Suprapubic skin (tissue), 4 donors: Measurements from ENCODE around the gene INPP5A. TPM values are rescaled to one million over a fixed set of nuclear protein-coding genes. Genes with fewer than 3 reads are reported as not detected.
"Not testable (repeated sequence)": the region's sequence is repeated elsewhere in the genome, so short reads cannot be mapped to it uniquely, and the experiment has no call there.

Source experiments
- DNase-seq, 2 donors: peaks; one replicate each; pipeline ENCODE4 v3.0.0-alpha.2; 2019; ENCODE audit warnings: low spot score in 2 of 2
- H3K27ac ChIP-seq: fragments of 200-600 bp; sonication (generic); one replicate; pipeline ENCODE4 v1.5.1; 2019
- H3K27me3 ChIP-seq: fragments of 200-600 bp; sonication (generic); one replicate; pipeline ENCODE4 v1.5.1; 2019
- H3K36me3 ChIP-seq: fragments of 200-600 bp; sonication (generic); one replicate; pipeline ENCODE4 v1.5.1; 2019
- H3K4me1 ChIP-seq: fragments of 200-600 bp; sonication (generic); one replicate; pipeline ENCODE4 v1.5.1; 2019
- H3K4me3 ChIP-seq: fragments of 200-600 bp; sonication (generic); one replicate; pipeline ENCODE4 v1.5.1; 2019; ENCODE audit warnings: mild to moderate bottlenecking
- H3K9me3 ChIP-seq: fragments of 200-600 bp; sonication (generic); one replicate; pipeline ENCODE4 v1.5.1; 2019
- EP300 ChIP-seq: sonication (generic); formaldehyde crosslinking; IDR thresholded peaks from one replicate; pipeline ENCODE4 v1.6.1; 2017; ENCODE audit warnings: antibody characterized with exemption
- POLR2A ChIP-seq, 2 donors: fragments of 450-650 bp; IDR thresholded peaks; one replicate each; pipeline ENCODE4 v1.6.1; 2017; ENCODE audit warnings: antibody characterized with exemption in 2 of 2, mild to moderate bottlenecking in 2 of 2, moderate library complexity in 2 of 2
- POLR2AphosphoS5 ChIP-seq, 3 donors: sonication (generic); formaldehyde crosslinking; IDR thresholded peaks; one replicate each; pipeline ENCODE4 v1.6.1; 2017; ENCODE audit warnings: antibody characterized with exemption in 3 of 3
- WGBS: methylation state at CpG from one replicate; pipeline ENCODE4 v1.1.5; 2018; 5-methylcytosine and 5-hydroxymethylcytosine counted together
- total RNA-seq, 4 donors: library from RNA; depleted of rRNA; stranded (reverse); fragments of >200 nt; gene quantifications; one replicate each; pipeline ENCODE4 v1.1.0, GENCODE V29; 2016
- TF ChIP-seq, protein P1 (sequence below), 2 donors: fragments of 200-600 bp in 1 of 2; fragments of 450-650 bp in 1 of 2; sonication (generic) in 1 of 2; IDR thresholded peaks; one replicate each; pipeline ENCODE4 v1.5.1; 2016 to 2019; ENCODE audit warnings: antibody characterized with exemption in 2 of 2, mild to moderate bottlenecking in 1 of 2, moderate library complexity in 1 of 2

The INPP5A gene
- total RNA-seq, 4 donors from 2014 or later: 28.1 to 39.1 (median 32.3) TPM

DNA sequence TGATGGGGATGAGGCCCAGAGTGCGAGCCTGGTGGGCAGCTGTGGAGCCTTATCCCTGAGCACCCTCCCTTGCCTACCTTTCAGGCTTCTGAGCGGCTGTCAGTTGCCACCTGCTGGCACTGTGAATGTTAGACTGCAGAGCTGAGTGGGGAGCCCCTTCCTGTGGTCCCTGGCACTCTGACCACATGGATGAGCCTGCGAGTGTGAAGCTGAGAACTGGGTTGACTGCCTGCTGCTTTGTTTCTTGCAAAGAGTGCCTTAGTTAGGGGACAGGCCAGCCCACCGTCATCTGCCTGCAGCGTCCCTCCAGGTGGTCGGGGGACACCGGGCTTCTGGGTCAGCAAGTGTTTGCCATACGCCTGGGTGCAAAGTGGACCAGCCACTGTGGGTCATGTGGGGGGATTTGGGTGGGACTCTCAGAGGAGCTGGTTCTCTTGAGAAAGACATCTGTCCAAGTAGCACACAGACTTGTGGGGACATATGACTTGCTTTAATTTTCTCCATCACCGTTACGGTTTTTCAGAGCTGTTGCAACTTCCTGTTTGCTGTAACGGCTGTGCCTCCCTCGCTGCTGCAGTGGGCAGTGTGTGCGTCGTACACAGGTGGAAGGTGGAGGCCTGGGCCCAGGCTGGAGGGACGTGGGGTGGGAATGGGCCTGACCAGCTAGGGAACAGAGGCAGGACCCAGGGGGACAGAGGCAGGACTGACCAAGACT lies 13.7 kb downstream of the INPP5A start:
- WGBS: 80% methylated on average over 5 of the region's 15 CpGs
- H3K27me3 ChIP-seq: no peaks in the 10 kb centered on the region
- H3K27ac ChIP-seq: no peak overlapping the region
- H3K9me3 ChIP-seq: no peaks in the 10 kb centered on the region
- H3K4me3 ChIP-seq: no peak overlapping the region
- H3K36me3 ChIP-seq: no peaks in the 10 kb centered on the region
- DNase-seq: peak in 1 of 2 donors; percentile 60
- peaks cover 16% of the 10 kb centered on the region for H3K4me1 ChIP-seq
- TF ChIP-seq EP300 (no peak), POLR2A (IDR thresholded peaks at IDR 0.05) (no peak), POLR2AphosphoS5 (IDR thresholded peaks at IDR 0.05) (no peak)
- TF ChIP-seq, protein P1, sequence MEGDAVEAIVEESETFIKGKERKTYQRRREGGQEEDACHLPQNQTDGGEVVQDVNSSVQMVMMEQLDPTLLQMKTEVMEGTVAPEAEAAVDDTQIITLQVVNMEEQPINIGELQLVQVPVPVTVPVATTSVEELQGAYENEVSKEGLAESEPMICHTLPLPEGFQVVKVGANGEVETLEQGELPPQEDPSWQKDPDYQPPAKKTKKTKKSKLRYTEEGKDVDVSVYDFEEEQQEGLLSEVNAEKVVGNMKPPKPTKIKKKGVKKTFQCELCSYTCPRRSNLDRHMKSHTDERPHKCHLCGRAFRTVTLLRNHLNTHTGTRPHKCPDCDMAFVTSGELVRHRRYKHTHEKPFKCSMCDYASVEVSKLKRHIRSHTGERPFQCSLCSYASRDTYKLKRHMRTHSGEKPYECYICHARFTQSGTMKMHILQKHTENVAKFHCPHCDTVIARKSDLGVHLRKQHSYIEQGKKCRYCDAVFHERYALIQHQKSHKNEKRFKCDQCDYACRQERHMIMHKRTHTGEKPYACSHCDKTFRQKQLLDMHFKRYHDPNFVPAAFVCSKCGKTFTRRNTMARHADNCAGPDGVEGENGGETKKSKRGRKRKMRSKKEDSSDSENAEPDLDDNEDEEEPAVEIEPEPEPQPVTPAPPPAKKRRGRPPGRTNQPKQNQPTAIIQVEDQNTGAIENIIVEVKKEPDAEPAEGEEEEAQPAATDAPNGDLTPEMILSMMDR (IDR thresholded peaks at IDR 0.05): no peak

DNA sequence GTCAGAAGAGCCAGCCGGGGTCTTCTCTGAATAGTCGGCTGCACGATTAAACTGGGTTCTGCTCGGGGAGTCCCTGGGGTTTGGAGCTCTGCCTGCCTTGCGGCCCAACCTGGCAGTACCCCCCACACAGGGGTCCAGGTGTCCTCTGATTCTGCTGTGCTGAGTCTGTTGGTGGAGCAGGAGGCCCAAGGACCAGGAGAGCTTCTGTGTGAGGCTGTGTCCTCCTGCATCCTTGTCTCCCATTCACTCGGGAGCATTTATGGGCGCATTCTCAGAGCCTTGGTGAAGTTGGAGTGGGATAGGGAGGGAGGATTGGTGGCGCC lies 14.2 kb downstream of the INPP5A start:
- Histone ChIP-seq H3K9me3 (no peaks in the 10 kb centered on the region), H3K27me3 (no peaks in the 10 kb centered on the region), H3K27ac (no peak overlapping the region), H3K4me3 (no peak overlapping the region), H3K36me3 (no peaks in the 10 kb centered on the region), H3K4me1 (peaks cover 12% of the 10 kb centered on the region)
- peak in 1 of 2 donors; percentile 46 for DNase-seq
- TF ChIP-seq, protein P1 (IDR thresholded peaks at IDR 0.05): no peak
- TF ChIP-seq POLR2A (IDR thresholded peaks at IDR 0.05) (no peak), POLR2AphosphoS5 (IDR thresholded peaks at IDR 0.05) (no peak), EP300 (no peak)
- 91% methylated on average over 6 of the region's 8 CpGs for WGBS

GRCh38 chr10:132552635-132553034 lies 15.0 kb downstream of the INPP5A start:
- WGBS: 96% methylated on average over 6 of the region's 6 CpGs
- H3K4me1 ChIP-seq, H3K36me3 ChIP-seq, H3K9me3 ChIP-seq, DNase-seq, H3K4me3 ChIP-seq, H3K27me3 ChIP-seq, H3K27ac ChIP-seq: not testable (repeated sequence)

GRCh38 chr10:132553568-132553967 lies 16.0 kb downstream of the INPP5A start:
- H3K36me3 ChIP-seq, H3K27me3 ChIP-seq, H3K4me1 ChIP-seq, H3K27ac ChIP-seq, H3K9me3 ChIP-seq, DNase-seq, H3K4me3 ChIP-seq: not testable (repeated sequence)
- WGBS: 84% methylated on average over 3 of the region's 3 CpGs

- Histone ChIP-seq H3K27me3 (no peaks in the 10 kb centered on the region), H3K27ac (no peak overlapping the region), H3K4me1 (peaks cover 6% of the 10 kb centered on the region), H3K36me3 (no peaks in the 10 kb centered on the region), H3K9me3 (no peaks in the 10 kb centered on the region), H3K4me3 (no peak overlapping the region)
- no peak for TF ChIP-seq POLR2A (IDR thresholded peaks at IDR 0.05)
- no peak for TF ChIP-seq EP300
- no peak for TF ChIP-seq POLR2AphosphoS5 (IDR thresholded peaks at IDR 0.05)
- TF ChIP-seq, protein P1 (IDR thresholded peaks at IDR 0.05): no peak
- 93% methylated on average over 19 of the region's 19 CpGs for WGBS
- DNase-seq: peak in 1 of 2 donors; percentile 37
Measured at GRCh38 chr10:132554053-132554990, 16.7 kb downstream of the INPP5A start.

DNA sequence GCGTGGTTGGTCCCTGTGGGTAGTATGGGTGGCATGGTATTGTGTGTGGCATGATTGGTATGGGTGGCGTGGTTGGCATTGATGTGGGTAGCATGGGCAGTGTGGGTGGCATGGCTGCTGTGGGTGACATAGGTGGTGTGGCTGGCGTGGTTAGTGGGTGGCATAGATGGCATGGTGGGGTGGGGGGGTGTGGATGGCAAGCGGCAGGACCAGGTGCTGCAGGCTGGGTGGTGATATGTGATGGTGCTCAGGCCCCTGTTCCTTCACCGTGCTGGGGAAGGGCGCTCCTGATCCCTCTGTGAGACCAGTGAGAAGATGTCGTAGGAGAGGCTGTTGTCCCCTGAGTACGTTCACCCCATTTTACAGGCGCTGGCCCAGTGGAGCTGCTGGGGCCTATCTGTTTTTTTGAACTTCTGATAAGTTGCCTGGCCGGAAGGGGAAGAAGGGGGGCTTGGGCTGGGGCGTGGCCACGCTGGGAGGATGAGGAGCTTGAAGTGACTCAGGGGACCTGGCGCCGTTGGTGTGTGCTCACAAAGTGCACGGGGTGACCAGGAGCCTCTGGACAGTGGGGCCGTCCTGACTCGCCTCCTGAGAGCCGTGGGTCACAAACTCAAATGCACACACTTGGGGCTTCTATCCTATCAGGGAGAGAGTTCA lies 17.5 kb downstream of the INPP5A start:
- Histone ChIP-seq H3K27me3 (no peaks in the 10 kb centered on the region), H3K27ac (no peak overlapping the region), H3K9me3 (no peaks in the 10 kb centered on the region), H3K4me3 (no peak overlapping the region), H3K4me1 (peaks cover 10% of the 10 kb centered on the region), H3K36me3 (no peaks in the 10 kb centered on the region)
- peak in 1 of 2 donors; percentile 65 for DNase-seq
- no peak for TF ChIP-seq POLR2A (IDR thresholded peaks at IDR 0.05)
- no peak for TF ChIP-seq EP300
- no peak for TF ChIP-seq POLR2AphosphoS5 (IDR thresholded peaks at IDR 0.05)
- TF ChIP-seq, protein P1 (IDR thresholded peaks at IDR 0.05): no peak
- WGBS: 73% methylated on average over 12 of the region's 18 CpGs
